Neural progenitor cell (in vitro differentiated cells): ENCODE results near the gene NCKAP5.

Experiments used
- EZH2phosphoT487 ChIP-seq: fragments of 200-600 bp; sonication (generic); IDR thresholded peaks from 2 replicates; pipeline ENCODE4 v1.6.1; 2017; ENCODE audit warnings: antibody characterized with exemption
- TF ChIP-seq, protein P1 (sequence below): fragments of 200-600 bp; sonication (generic); IDR thresholded peaks from 2 replicates; pipeline ENCODE4 v1.5.1; 2017; ENCODE audit warnings: antibody characterized with exemption, mild to moderate bottlenecking

DNA sequence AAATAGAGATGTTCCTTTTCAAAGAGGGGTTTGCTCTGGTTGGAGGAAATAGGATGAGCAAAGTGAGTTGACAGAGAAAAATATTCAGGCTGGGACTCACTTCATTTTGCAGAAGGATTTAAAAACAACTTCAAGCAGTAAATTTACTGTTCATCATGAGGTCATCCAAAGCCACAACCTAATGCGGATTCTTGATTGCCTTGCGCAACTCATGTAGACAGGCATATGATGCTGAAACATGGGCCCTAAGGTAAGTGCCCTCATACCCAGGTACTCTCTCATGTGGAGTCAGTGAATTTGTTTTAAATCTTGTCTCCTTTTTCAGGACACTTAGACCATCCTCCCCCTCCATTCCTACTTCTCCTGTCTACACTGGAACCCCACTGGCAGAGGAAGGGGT, 846.3 kb downstream of the NCKAP5 start:
- TF ChIP-seq, protein P1, sequence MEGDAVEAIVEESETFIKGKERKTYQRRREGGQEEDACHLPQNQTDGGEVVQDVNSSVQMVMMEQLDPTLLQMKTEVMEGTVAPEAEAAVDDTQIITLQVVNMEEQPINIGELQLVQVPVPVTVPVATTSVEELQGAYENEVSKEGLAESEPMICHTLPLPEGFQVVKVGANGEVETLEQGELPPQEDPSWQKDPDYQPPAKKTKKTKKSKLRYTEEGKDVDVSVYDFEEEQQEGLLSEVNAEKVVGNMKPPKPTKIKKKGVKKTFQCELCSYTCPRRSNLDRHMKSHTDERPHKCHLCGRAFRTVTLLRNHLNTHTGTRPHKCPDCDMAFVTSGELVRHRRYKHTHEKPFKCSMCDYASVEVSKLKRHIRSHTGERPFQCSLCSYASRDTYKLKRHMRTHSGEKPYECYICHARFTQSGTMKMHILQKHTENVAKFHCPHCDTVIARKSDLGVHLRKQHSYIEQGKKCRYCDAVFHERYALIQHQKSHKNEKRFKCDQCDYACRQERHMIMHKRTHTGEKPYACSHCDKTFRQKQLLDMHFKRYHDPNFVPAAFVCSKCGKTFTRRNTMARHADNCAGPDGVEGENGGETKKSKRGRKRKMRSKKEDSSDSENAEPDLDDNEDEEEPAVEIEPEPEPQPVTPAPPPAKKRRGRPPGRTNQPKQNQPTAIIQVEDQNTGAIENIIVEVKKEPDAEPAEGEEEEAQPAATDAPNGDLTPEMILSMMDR: no peak
- no peak for TF ChIP-seq EZH2phosphoT487
